VCaP (cell line): ENCODE results near the gene KCNK2.

Source experiments
- H3K27ac ChIP-seq: fragments of 450-650 bp; 2 replicates; pipeline ENCODE4 v1.5.1; 2017
- CTCF ChIP-seq: fragments of 450-650 bp; conservative IDR thresholded peaks from 2 replicates; pipeline ENCODE4 v1.5.1; 2017; ENCODE audit warnings: mild to moderate bottlenecking, moderate library complexity

The KCNK2 gene

GRCh38 chr1:215264649-215265048 is 182.1 kb downstream of the KCNK2 start:
- no peak overlapping the region for H3K27ac ChIP-seq
- no peak for TF ChIP-seq CTCF

- TF ChIP-seq CTCF, result no peak
- no peak overlapping the region for H3K27ac ChIP-seq
Observed at GRCh38 chr1:215267495-215267894, 185.0 kb downstream of the KCNK2 start.

- TF ChIP-seq CTCF, result no peak
- H3K27ac ChIP-seq, result no peak overlapping the region
Observed at GRCh38 chr1:215269955-215270354, 187.4 kb downstream of the KCNK2 start.

- TF ChIP-seq CTCF, result no peak
- no peak overlapping the region for H3K27ac ChIP-seq
Observed at GRCh38 chr1:215273838-215274516, 191.4 kb downstream of the KCNK2 start.

GRCh38 chr1:215276582-215276981 is 194.0 kb downstream of the KCNK2 start:
- no peak for TF ChIP-seq CTCF
- H3K27ac ChIP-seq, result no peak overlapping the region

- no peak for TF ChIP-seq CTCF
- no peak overlapping the region for H3K27ac ChIP-seq
Observed at GRCh38 chr1:215277532-215277931, 195.0 kb downstream of the KCNK2 start.

GRCh38 chr1:215279682-215280081 is 197.1 kb downstream of the KCNK2 start:
- no peak for TF ChIP-seq CTCF
- H3K27ac ChIP-seq, result no peak overlapping the region
